ENCODE measurements around the gene MOCOS.

GRCh38 chr18:36183987-36184386 lies 3.3 kb upstream of the MOCOS start:
- TF ChIP-seq, protein P1, sequence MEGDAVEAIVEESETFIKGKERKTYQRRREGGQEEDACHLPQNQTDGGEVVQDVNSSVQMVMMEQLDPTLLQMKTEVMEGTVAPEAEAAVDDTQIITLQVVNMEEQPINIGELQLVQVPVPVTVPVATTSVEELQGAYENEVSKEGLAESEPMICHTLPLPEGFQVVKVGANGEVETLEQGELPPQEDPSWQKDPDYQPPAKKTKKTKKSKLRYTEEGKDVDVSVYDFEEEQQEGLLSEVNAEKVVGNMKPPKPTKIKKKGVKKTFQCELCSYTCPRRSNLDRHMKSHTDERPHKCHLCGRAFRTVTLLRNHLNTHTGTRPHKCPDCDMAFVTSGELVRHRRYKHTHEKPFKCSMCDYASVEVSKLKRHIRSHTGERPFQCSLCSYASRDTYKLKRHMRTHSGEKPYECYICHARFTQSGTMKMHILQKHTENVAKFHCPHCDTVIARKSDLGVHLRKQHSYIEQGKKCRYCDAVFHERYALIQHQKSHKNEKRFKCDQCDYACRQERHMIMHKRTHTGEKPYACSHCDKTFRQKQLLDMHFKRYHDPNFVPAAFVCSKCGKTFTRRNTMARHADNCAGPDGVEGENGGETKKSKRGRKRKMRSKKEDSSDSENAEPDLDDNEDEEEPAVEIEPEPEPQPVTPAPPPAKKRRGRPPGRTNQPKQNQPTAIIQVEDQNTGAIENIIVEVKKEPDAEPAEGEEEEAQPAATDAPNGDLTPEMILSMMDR (IDR thresholded peaks at IDR 0.05 in 4 of 5, conservative IDR thresholded peaks at IDR 0.05 in 1 of 5), result no peak
- TF ChIP-seq POLR2A (IDR thresholded peaks at IDR 0.05), result no peak
